B cell (primary cell): Measurements from ENCODE around the gene SH2D3C. TPM values are rescaled to one million over a fixed set of nuclear protein-coding genes. Genes with fewer than 3 reads are reported as not detected.

Experiments used
- ATAC-seq: fragments of 200-7000 bp; cut with Tn5 transposase; one replicate; pipeline ENCODE4 v1.10.0; 2021; ENCODE audit warnings: low read depth, mild to moderate bottlenecking, moderate number of reproducible peaks, moderate library complexity
- CTCF ChIA-PET: fragments of 350-600 bp; sonication (Branson Sonifier 250); formaldehyde crosslinking; loops from one replicate; lab custom pipeline; 2021; ENCODE audit warnings: antibody characterized with exemption, inconsistent platforms; lab: Charles Lee
- POLR2A ChIA-PET: fragments of 350-600 bp; sonication (Branson Sonifier 250); formaldehyde crosslinking; loops from one replicate; lab custom pipeline; 2021; ENCODE audit warnings: antibody characterized with exemption; lab: Charles Lee
- DNase-seq: peaks from one replicate; pipeline ENCODE4 v3.0.0; 2013
- H2AFZ ChIP-seq: 2 replicates; pipeline ENCODE4 v1.6.1; 2012; ENCODE audit warnings: mild to moderate bottlenecking, low read depth, low read length; ENCODE audit not compliant: insufficient read depth, poor library complexity, severe bottlenecking
- H3K27ac ChIP-seq, 2 donors: 1 replicate in 1 of 2; 2 replicates in 1 of 2; pipeline ENCODE4 v1.5.1; 2012 to 2013; ENCODE audit warnings: low read length in 2 of 2, mild to moderate bottlenecking in 2 of 2, moderate library complexity in 1 of 2
- H3K27me3 ChIP-seq, 4 experiments: fragments of 200-600 bp in 1 of 4; sonication (generic) in 1 of 4; replicated peaks in 1 of 4; 1 replicate in 2 of 4; 2 replicates in 2 of 4; pipeline versions ENCODE4 v1.6.1 to v1.7.0; 2013 to 2016; ENCODE audit warnings: low read length in 3 of 4, mild to moderate bottlenecking in 2 of 4, mixed read lengths in 1 of 4, moderate library complexity in 1 of 4; ENCODE audit not compliant: insufficient read depth in 4 of 4, control insufficient read depth in 3 of 4; ENCODE audit errors: control extremely low read depth in 1 of 4
- H3K36me3 ChIP-seq, 2 experiments: replicated peaks in 1 of 2; 1 replicate in 1 of 2; 2 replicates in 1 of 2; pipeline versions ENCODE4 v1.6.1 to v1.7.1; 2013; ENCODE audit warnings: low read length in 1 of 2; ENCODE audit not compliant: insufficient read depth in 2 of 2, control insufficient read depth in 1 of 2; ENCODE audit errors: control extremely low read depth in 1 of 2, extremely low read depth in 1 of 2
- H3K4me1 ChIP-seq, 2 donors: fragments of 200-600 bp in 1 of 2; sonication (generic) in 1 of 2; 1 replicate in 1 of 2; 2 replicates in 1 of 2; pipeline versions ENCODE4 v1.5.1 to v1.6.1; 2013 to 2017; ENCODE audit warnings: low read length in 2 of 2; ENCODE audit not compliant: control insufficient read depth in 2 of 2, insufficient read depth in 2 of 2
- H3K4me2 ChIP-seq: replicated peaks from 2 replicates; pipeline ENCODE3; 2012; ENCODE audit warnings: mild to moderate bottlenecking, low read depth, low read length; ENCODE audit not compliant: poor library complexity, severe bottlenecking
- H3K4me3 ChIP-seq, 5 experiments: fragments of 200-600 bp in 1 of 5; sonication (generic) in 1 of 5; 1 replicate in 3 of 5; 2 replicates in 2 of 5; pipeline versions ENCODE4 v1.5.1 to v1.7.0; 2011 to 2016; ENCODE audit warnings: low read length in 4 of 5, mild to moderate bottlenecking in 4 of 5, low read depth in 2 of 5, control low read depth in 1 of 5, moderate library complexity in 1 of 5; ENCODE audit not compliant: insufficient read depth in 1 of 5; ENCODE audit errors: control extremely low read depth in 1 of 5, extremely low read depth in 1 of 5
- H3K79me2 ChIP-seq: fragments of 200-600 bp; sonication (generic); one replicate; pipeline ENCODE4 v1.6.0; 2016; ENCODE audit warnings: low read length; ENCODE audit not compliant: control insufficient read depth, insufficient read depth
- H3K9ac ChIP-seq: fragments of 200-600 bp; sonication (generic); 2 replicates; pipeline ENCODE4 v1.6.1; 2017; ENCODE audit warnings: mild to moderate bottlenecking, low read length, moderate library complexity
- H3K9me3 ChIP-seq, 3 donors: one replicate each; pipeline versions ENCODE4 v1.6.1 to v1.7.1; 2013; ENCODE audit warnings: low read length in 2 of 3; ENCODE audit not compliant: control insufficient read depth in 2 of 3, insufficient read depth in 1 of 3; ENCODE audit errors: control extremely low read depth in 1 of 3
- H4K20me1 ChIP-seq: 2 replicates; pipeline ENCODE4 v1.6.0; 2012; ENCODE audit warnings: mild to moderate bottlenecking, low read length; ENCODE audit not compliant: insufficient read depth, control insufficient read depth, poor library complexity, severe bottlenecking
- H3K27ac Mint-ChIP-seq: one replicate; pipeline ENCODE4 v1.8.0; 2021; ENCODE audit warnings: mixed read lengths
- H3K27me3 Mint-ChIP-seq: one replicate; pipeline ENCODE4 v1.8.0; 2021; ENCODE audit warnings: mixed read lengths
- H3K4me1 Mint-ChIP-seq: one replicate; pipeline ENCODE4 v1.8.0; 2021; ENCODE audit warnings: mixed read lengths
- H3K4me3 Mint-ChIP-seq: one replicate; pipeline ENCODE4 v1.8.0; 2021; ENCODE audit warnings: mixed read lengths
- H3K9me3 Mint-ChIP-seq: one replicate; pipeline ENCODE4 v1.8.0; 2022; ENCODE audit warnings: mixed read lengths; ENCODE audit not compliant: insufficient read depth
- CTCF ChIP-seq: fragments of 200-600 bp; IDR thresholded peaks from one replicate; pipeline ENCODE4 v1.8.0; 2022; ENCODE audit warnings: antibody characterized with exemption, mild to moderate bottlenecking
- EZH2 ChIP-seq: IDR thresholded peaks from 2 replicates; pipeline ENCODE4 v1.6.1; 2012; ENCODE audit warnings: borderline replicate concordance, low read depth, mild to moderate bottlenecking, moderate library complexity, low read length; ENCODE audit not compliant: insufficient read depth, poor library complexity, severe bottlenecking
- WGBS: methylation state at CpG from one replicate; pipeline ENCODE4 v1.1.5; 2013; ENCODE audit warnings: missing lambda C conversion rate; ENCODE audit not compliant: insufficient coverage; 5-methylcytosine and 5-hydroxymethylcytosine counted together
- intact Hi-C: fragments of 100-400 bp; cut with micrococcal nuclease; formaldehyde crosslinking; loops from one replicate; pipeline ENCODE4 v1.10.0; 2022
- polyA plus RNA-seq: library from polyadenylated mRNA; depleted of rRNA; stranded (reverse); fragments of >200 nt; gene quantifications from 2 replicates; pipeline ENCODE4 v1.2.3, GENCODE V29; 2012
- total RNA-seq, 2 donors: library from RNA; stranded (reverse); fragments of 120-200 nt in 1 of 2; gene quantifications; 1 replicate in 1 of 2; 2 replicates in 1 of 2; pipeline versions ENCODE4 v1.2.3 to v1.2.4, GENCODE V29; 2013 to 2022

The SH2D3C gene
- total and polyA plus RNA-seq, 2 donors (not counting 1 experiment from before 2014, with no cell fraction given) = 66.3 to 85.5 TPM

GRCh38 chr9:127753148-127753547 lies 25.3 kb downstream of the SH2D3C start:
- Histone ChIP-seq H2AFZ (no peak overlapping the region), H3K4me2 (no peak overlapping the region), H3K27me3 (no peaks in the 10 kb centered on the region), H3K9ac (no peak overlapping the region), H3K4me3 (no peak overlapping the region), H4K20me1 (peaks cover 95% of the 10 kb centered on the region), H3K9me3 (no peaks in the 10 kb centered on the region), H3K27ac (no peak overlapping the region), H3K4me1 (no peaks in the 10 kb centered on the region), H3K36me3 (peaks cover 3 to 58% of the 10 kb centered on the region in 2 experiments), H3K79me2 (peaks cover 69% of the 10 kb centered on the region)
- ChIA-PET CTCF (interaction anchor here (0.6 kb wide), 1 partner anchor 45 kb away, joined by 3 read pairs; no protein-coding TSS in a partner anchor), POLR2A (interaction anchor here (0.6 kb wide), 1 partner anchor 25 kb away, joined by 6 read pairs; no protein-coding TSS in a partner anchor)
- ATAC-seq = no peak
- Mint-ChIP-seq H3K27ac (no peak overlapping the region), H3K4me3 (no peak overlapping the region), H3K4me1 (peaks cover 11% of the 10 kb centered on the region), H3K9me3 (no peaks in the 10 kb centered on the region), H3K27me3 (no peaks in the 10 kb centered on the region)
- 92% methylated on average over 6 of the region's 8 CpGs for WGBS
- no peak for TF ChIP-seq CTCF
- no peak for TF ChIP-seq EZH2
- intact Hi-C loops = no loop called here
- no peak for DNase-seq

- Mint-ChIP-seq H3K4me3 (no peak overlapping the region), H3K9me3 (no peaks in the 10 kb centered on the region), H3K27ac (no peak overlapping the region), H3K4me1 (peaks cover 11% of the 10 kb centered on the region), H3K27me3 (no peaks in the 10 kb centered on the region)
- DNase-seq = no peak
- H3K27ac ChIP-seq = no peak overlapping the region
- no peaks in the 10 kb centered on the region for H3K4me1 ChIP-seq
- H3K36me3 ChIP-seq = peaks cover 3 to 72% of the 10 kb centered on the region in 2 experiments
- peaks cover 95% of the 10 kb centered on the region for H4K20me1 ChIP-seq
- intact Hi-C loops = no loop called here
- peaks cover 58% of the 10 kb centered on the region for H3K79me2 ChIP-seq
- no peaks in the 10 kb centered on the region for H3K27me3 ChIP-seq
- H3K4me3 ChIP-seq = no peak overlapping the region
- H3K9ac ChIP-seq = no peak overlapping the region
- no peak for ATAC-seq
- H3K4me2 ChIP-seq = no peak overlapping the region
- no peak overlapping the region for H2AFZ ChIP-seq
- TF ChIP-seq CTCF = no peak
- TF ChIP-seq EZH2 = no peak
- H3K9me3 ChIP-seq = no peaks in the 10 kb centered on the region
- WGBS = 94% methylated on average over 6 of the region's 10 CpGs
- ChIA-PET POLR2A (no interaction called here), CTCF (no interaction called here)
These were observed 27.0 kb downstream of the SH2D3C start for GRCh38 chr9:127751269-127752054.
